Activated effector memory CD4-positive, alpha-beta T cell treated with anti-CD3 and anti-CD28 coated beads, Interleukin-2, amount 50 U/mL, for 16 hours (primary cell): Measurements from ENCODE around the gene SIPA1.
"Not testable (repeated sequence)": the region's sequence is repeated elsewhere in the genome, so short reads cannot be mapped to it uniquely, and the experiment has no call there.

Experiments
- DNase-seq: peaks from one replicate; pipeline ENCODE4 v3.0.0-alpha.2; 2020

Gene SIPA1

DNA sequence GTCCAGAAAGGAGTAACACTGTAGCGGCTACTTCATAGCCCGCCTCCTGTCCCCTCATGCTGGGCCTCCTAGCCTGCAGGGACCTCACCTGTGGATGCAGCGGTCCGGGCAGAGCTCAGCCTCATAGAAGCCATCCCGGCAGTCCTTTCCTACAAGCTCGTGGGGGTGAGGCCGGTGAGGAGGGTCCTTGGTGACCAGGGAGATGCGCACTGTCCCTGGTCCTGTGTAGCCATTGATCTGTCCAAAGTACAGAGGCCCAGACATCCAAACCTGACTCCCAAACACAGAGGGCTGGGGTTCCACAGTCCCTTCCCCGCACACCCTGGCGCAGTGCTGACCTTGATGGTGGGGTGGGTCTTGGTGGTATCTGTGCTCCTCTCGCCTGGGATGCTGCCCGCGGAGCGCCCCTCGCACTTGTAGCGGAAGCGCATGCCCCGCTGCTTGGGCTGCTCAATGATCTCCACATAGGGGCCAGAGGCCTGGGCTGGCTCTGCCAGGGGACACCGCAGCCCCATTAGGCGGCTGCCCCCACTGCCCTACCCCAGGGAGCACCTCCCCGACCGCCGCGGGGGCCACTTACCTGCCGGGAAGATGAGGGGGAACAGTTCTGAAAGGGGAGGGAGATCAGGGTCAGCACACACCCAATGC is 23.8 kb downstream of the SIPA1 start:
- DNase-seq = peak; percentile 62

GRCh38 chr11:65662247-65662798 is 24.4 kb downstream of the SIPA1 start:
- DNase-seq = no peak

DNA sequence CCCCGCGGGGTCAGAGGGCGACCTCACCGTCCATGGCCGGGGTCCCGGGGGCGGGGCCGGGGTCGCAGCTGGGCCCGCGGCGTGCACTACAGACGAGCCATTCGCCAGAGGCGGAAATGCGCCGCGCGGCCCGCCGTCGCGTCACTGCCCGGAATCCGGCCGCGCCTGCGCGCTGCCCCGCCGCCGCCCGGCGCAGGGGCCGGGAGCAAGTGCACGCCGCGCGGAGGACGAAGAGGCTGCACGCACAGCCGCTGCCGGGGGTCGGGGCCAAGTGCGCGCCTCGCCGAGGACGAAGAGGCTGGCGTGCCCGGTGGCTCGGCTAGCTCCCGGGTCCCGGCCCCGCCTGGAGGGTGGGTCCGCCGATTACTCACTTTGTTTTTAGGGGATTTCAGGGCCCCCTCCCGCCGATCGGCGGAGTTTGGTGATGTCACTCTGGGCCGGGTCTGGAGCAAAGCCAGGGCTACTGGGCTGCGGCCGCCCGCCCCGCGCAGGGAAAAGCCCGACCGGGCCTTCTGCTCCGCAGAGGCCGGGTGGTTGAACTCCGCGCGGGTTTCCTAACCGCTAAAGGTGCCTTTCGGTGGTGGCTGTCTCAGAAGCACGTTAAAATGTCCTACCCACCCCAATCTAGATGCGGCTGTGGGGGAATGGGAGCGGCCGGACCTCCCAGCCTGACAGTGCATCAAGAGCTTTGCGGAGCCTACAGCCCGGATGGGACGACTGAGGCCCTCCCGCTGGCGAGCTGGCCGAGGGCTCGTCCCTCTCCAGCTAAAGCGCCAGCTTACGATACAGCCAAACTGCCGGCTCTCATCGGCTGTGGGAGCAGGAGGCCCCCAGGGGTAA is 25.1 kb downstream of the SIPA1 start, which contains the start of gene RELA:
RELA (minus strand) TSS at position 118 of the 840 bp plus-strand sequence; CDS start at position 34, 84 bp downstream.
- peak; percentile 96 for DNase-seq

- peak; percentile 83 for DNase-seq
Observed at GRCh38 chr11:65663639-65664200, 25.8 kb downstream of the SIPA1 start.

- DNase-seq = no peak
Observed at GRCh38 chr11:65672180-65672860, 34.4 kb downstream of the SIPA1 start.

DNA sequence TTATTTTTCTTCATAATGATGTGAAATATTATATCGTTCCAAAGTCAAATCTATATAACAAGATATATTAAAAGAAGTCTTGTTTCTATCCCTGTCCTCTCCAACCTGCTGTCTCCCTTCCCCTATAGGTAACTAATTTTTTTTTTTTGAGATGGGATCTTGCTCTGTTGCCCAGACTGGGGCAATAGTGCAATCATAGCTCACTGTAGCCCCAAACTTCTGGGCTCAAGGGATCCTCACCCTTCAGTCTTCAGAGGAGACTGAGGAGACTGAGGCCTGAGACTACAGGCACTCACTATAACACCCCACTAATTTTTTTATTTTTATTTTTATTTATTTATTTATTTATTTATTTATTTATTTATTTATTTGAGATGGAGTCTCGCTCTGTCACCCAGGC is 35.1 kb downstream of the SIPA1 start:
- DNase-seq = no peak

- no peak for DNase-seq
Observed at GRCh38 chr11:65680192-65680743, 42.4 kb downstream of the SIPA1 start.

GRCh38 chr11:65683480-65683879 is 45.6 kb downstream of the SIPA1 start:
- not testable (repeated sequence) for DNase-seq

GRCh38 chr11:65685981-65686380 is 48.1 kb downstream of the SIPA1 start:
- no peak for DNase-seq

DNA sequence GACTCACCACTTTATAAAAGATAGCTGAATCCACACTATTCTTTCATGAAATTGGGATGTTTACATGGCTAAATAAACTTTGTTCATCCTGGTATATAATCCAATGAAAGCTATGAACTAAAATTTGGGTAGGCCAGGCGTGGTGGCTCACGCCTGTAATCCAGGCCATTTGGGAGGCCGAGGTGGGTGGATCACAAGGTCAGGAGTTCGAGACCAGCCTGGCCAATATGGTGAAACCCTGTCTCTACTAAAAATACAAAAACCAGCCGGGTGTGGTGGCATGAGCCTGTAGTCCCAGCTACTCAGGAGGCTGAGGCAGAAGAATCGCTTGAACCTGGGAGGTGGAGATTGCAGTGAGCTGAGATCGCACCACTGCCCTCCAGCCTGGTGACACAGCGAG is 53.9 kb downstream of the SIPA1 start:
- DNase-seq = not testable (repeated sequence)

DNA sequence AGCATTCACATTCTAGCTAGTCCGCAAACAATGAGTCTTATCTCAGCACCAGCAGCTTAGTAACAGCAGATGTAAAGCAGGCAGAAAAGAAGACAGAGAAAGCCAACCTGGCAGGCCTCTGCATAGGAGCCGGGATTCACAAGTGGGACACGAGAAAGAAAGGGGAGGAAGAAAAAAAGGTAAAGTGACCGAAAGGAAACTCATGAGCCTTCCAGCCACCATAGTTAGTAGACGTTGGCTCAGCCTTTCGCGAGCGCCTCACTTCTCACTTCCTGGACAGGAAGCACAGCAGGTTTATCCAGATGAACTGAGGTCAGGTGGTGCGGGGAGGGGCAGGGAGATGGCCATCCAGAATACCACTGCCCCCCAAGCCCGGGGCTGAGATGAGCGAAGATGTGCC is 54.5 kb downstream of the SIPA1 start:
- no peak for DNase-seq

DNA sequence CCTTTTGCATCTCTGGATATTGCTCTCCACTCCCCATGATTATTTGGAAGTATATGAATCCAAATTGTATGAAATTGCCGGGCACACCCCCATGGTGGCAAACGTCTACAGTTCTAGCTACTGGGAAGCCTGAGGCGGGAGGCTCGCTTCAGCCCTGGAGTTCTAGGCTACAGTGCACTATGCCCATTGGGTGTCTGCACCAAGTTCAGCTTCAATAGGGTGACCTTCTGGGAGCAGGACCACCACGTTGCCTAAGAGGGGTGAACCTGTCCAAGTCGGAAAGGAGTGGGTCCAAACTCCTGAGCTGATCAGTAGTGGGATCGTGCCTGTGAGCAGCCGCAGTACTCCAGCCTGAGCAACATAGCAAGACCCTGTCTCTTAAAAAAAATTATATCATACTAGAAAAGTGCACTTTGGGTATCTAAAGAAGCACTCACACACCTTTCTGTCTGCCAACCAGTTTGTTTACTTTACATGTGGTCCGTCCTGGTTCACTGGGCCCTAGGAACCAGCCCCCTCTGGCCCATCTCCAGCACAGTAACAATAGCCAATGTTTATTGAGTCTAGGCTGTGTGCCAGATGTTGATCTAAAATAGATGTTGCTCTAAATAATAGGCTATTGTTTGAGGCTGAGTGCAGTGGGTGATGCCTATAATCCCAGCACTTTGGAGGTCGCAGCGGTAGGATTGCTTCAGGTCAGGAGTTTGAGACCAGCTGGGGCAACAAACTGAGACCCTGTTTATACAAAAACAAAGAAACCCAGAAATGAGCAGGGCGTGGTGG is 57.7 kb downstream of the SIPA1 start:
- no peak for DNase-seq

DNA sequence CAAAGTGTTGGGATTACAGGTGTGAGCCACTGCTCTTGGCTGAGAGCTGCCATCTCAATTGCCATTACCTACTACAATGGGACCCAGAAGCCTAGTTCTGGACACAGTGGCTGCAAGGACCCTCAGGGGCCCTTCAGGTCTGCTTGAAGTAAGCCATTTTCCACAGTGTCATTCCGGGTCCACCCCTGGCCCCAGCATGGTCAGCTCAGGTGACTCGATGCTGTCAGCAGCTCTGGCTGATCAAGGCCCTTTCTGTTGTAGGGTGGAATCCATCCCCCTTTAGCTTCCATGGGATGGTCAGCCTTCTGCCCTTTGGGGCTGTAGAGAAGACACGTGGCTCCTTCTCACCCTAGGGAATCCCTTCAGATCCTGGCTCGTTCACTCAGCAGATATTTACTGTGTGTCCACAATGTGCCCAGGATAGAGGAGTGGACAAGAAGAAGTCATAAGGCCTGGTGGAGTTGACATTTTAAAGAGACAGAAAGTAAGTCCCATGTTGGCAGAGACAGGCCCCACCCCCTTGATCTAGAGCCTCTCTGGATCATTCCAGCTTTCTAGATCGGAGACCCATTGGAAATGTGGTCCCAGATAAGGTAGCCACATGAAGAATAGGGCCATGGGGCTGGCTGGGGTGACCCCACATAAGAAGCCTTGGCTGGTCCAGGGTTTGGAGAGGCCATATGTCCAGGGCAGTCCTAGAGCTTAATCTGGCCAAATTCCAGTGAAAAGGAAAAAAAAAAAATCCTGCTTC is 59.1 kb downstream of the SIPA1 start:
- DNase-seq = no peak

DNA sequence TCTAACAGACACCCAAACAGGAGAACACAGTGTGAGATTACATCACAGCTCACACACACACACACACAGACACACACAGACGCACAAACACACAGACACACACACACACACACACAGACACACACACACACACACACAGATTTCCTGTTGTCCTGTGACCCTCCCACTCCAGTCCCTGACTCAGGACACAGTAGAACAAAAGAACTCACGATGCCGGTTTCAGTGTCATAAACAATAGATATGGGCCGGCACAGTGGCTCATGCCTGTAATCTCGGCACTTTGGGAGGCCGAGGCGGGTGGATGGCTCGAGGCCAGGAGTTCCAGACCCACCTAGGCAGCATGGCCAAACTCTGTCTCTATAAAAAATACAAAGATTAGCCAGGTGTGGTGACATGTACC is 60.3 kb downstream of the SIPA1 start:
- DNase-seq = no peak

- DNase-seq = no peak
Observed at GRCh38 chr11:65699306-65699705, 61.4 kb downstream of the SIPA1 start.

DNA sequence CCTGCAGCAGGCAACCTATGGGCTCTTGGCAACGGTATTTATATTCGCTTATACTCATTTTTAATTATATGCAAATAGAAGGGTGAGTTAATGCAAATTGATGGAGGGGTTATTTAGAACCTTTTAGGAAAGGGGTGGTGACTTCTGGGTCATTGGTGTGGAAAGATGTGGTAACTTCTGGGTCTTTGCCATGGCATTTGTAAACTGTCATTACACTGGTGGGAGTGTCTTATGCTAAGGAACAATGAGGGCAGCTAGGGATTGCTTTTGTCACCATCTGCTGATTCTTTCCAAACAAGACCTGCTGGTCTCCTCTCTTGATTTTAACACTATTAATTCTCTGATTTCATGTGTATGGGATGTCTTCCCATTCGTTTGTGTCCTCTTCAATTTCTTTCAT is 62.5 kb downstream of the SIPA1 start:
- DNase-seq = no peak
